GM23248 (cell line): ENCODE data around the gene SRPRA. TPM values are rescaled to one million over a fixed set of nuclear protein-coding genes. Genes with fewer than 3 reads are reported as not detected.
A peak's percentile ranks its signal among the peaks of the same experiment; 100 is the strongest.
"Not testable (repeated sequence)": the region's sequence is repeated elsewhere in the genome, so short reads cannot be mapped to it uniquely, and the experiment has no call there.

Experiments
- DNase-seq: peaks from one replicate; pipeline ENCODE4 v3.0.0-alpha.2; 2015
- H2AFZ ChIP-seq: fragments of 200-600 bp; sonication (generic); 2 replicates; pipeline ENCODE4 v1.6.1; 2016; ENCODE audit warnings: antibody characterized with exemption
- H3F3A ChIP-seq: fragments of 200-600 bp; sonication (generic); 2 replicates; pipeline ENCODE4 v1.6.1; 2016; ENCODE audit warnings: mild to moderate bottlenecking, antibody characterized with exemption, mixed run types; ENCODE audit not compliant: insufficient read depth
- H3K27ac ChIP-seq: fragments of 200-600 bp; sonication (generic); 2 replicates; pipeline ENCODE4 v1.5.1; 2016; ENCODE audit warnings: mild to moderate bottlenecking
- H3K27me3 ChIP-seq: fragments of 200-600 bp; sonication (generic); replicated peaks from 2 replicates; pipeline ENCODE4 v1.6.1; 2016; ENCODE audit warnings: mild to moderate bottlenecking; ENCODE audit not compliant: insufficient read depth
- H3K36me3 ChIP-seq: fragments of 200-600 bp; sonication (generic); 2 replicates; pipeline ENCODE4 v1.6.1; 2016; ENCODE audit warnings: low read depth, mild to moderate bottlenecking
- H3K4me1 ChIP-seq: fragments of 200-600 bp; sonication (generic); 2 replicates; pipeline ENCODE4 v1.6.1; 2016; ENCODE audit warnings: mild to moderate bottlenecking; ENCODE audit not compliant: insufficient read depth
- H3K4me2 ChIP-seq: fragments of 200-600 bp; sonication (generic); one replicate; pipeline ENCODE4 v1.6.1; 2016; ENCODE audit warnings: mild to moderate bottlenecking; ENCODE audit not compliant: unreplicated experiment
- H3K4me3 ChIP-seq: fragments of 200-600 bp; sonication (generic); 2 replicates; pipeline ENCODE4 v1.5.1; 2016; ENCODE audit warnings: mild to moderate bottlenecking
- H3K79me2 ChIP-seq: fragments of 200-600 bp; sonication (generic); 2 replicates; pipeline ENCODE4 v1.6.1; 2016; ENCODE audit warnings: mild to moderate bottlenecking; ENCODE audit not compliant: insufficient read depth
- H3K9ac ChIP-seq: fragments of 200-600 bp; sonication (generic); 2 replicates; pipeline ENCODE4 v1.6.1; 2016; ENCODE audit warnings: mild to moderate bottlenecking
- H3K9me2 ChIP-seq: fragments of 200-600 bp; sonication (generic); 2 replicates; pipeline ENCODE4 v1.6.1; 2016; ENCODE audit warnings: mixed run types, mild to moderate bottlenecking, moderate library complexity; ENCODE audit not compliant: insufficient read depth
- H3K9me3 ChIP-seq: fragments of 200-600 bp; sonication (generic); one replicate; pipeline ENCODE4 v1.6.1; 2017; ENCODE audit warnings: low read depth
- H4K20me1 ChIP-seq: fragments of 200-600 bp; sonication (generic); 2 replicates; pipeline ENCODE4 v1.6.0; 2016; ENCODE audit not compliant: insufficient read depth
- EZH2 ChIP-seq: fragments of 200-600 bp; sonication (generic); IDR thresholded peaks from 2 replicates; pipeline ENCODE4 v1.6.1; 2018; ENCODE audit warnings: antibody characterized with exemption, mild to moderate bottlenecking; ENCODE audit not compliant: insufficient read depth, poor library complexity, severe bottlenecking
- EZH2phosphoT487 ChIP-seq: fragments of 200-600 bp; sonication (generic); IDR thresholded peaks from 2 replicates; pipeline ENCODE4 v1.6.1; 2018; ENCODE audit warnings: antibody characterized with exemption, moderate library complexity, mild to moderate bottlenecking, low read depth; ENCODE audit not compliant: insufficient read depth
- WGBS, 2 experiments: methylation state at CpG; one replicate each; pipeline ENCODE4 v1.1.6; 2015 to 2017; ENCODE audit warnings: low lambda C conversion rate in 2 of 2, low coverage in 1 of 2; ENCODE audit errors: missing lambda C conversion rate in 2 of 2; 5-methylcytosine and 5-hydroxymethylcytosine counted together
- in situ Hi-C: fragments of 300-500 bp; cut with MboI; formaldehyde crosslinking; loops from 2 replicates; pipeline ENCODE4 v1.15.0; 2020
- polyA plus RNA-seq: library from polyadenylated mRNA; unstranded; fragments of >200 nt; fragmentation: Nextera tagmentation; extraction: Ambion mirVana; gene quantifications from 2 replicates; pipeline ENCODE4 v1.2.1, GENCODE V29; 2016
- total RNA-seq: library from RNA; depleted of rRNA; stranded (reverse); fragments of >200 nt; shearing (Covaris generic); gene quantifications from 2 replicates; pipeline ENCODE4 v1.2.3, GENCODE V29; 2014

SRPRA gene
- total and polyA plus RNA-seq, 2 experiments from 2014 or later: 125 to 151 TPM

DNA sequence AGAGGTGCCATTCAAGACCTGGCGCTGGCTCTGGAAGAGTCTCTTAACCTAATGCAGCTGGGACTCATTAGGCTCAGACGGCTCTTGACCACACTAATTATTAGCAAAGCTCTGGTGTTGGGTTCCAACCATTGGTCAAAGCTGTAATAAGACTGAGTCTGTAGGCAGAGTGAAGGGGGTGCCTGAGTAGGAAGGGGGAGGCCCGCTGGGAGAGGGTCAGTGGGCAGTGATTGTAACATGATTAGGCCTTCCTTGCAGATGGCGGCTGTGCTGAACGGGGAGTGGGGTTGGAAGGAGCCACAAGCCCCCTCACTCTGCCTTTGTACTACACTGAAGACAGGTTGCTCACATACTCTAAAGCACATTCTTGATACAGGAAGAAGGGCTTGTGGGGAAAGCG lies 5.2 kb downstream of the SRPRA start:
- Histone ChIP-seq H3K4me3 (no peak overlapping the region), H3F3A (peaks cover 25% of the 10 kb centered on the region), H3K36me3 (peaks cover 68% of the 10 kb centered on the region), H3K9me3 (no peaks in the 10 kb centered on the region), H3K79me2 (peaks cover 30% of the 10 kb centered on the region), H3K9me2 (no peaks in the 10 kb centered on the region), H3K27me3 (no peaks in the 10 kb centered on the region), H2AFZ (no peak overlapping the region), H4K20me1 (no peaks in the 10 kb centered on the region; the same call in 1 of the 2 replicates), H3K4me2 (no peak overlapping the region), H3K27ac (no peak overlapping the region), H3K4me1 (peaks cover 7% of the 10 kb centered on the region), H3K9ac (no peak overlapping the region)
- in situ Hi-C loops: no loop called here
- WGBS, 2 experiments: 84 to 86% methylated on average over 6 of the region's 6 CpGs
- DNase-seq: no peak
- TF ChIP-seq EZH2: no peak
- TF ChIP-seq EZH2phosphoT487: no peak

DNA sequence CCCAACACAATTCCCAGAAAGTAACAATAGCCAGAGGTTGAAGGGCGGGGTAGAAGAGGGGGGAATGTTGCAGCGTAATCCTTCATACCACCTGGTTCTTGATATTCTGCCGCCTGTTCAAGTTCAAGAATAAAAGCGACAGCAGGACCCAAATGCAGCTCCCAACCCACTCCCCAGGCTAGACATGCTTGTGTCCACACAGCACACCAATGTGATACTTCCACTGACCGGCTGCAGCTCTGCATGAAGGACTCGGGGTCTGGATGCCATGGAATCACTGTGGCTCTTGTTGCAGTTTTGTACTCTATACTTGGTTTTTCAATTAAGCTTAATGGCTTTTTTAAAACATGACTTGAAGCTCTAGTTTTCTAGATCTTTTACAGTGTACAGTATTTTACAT lies 6.5 kb downstream of the SRPRA start:
- TF ChIP-seq EZH2 (no peak), EZH2phosphoT487 (no peak)
- H3K4me2 ChIP-seq: no peak overlapping the region
- H3K79me2 ChIP-seq: peaks cover 17% of the 10 kb centered on the region
- no peaks in the 10 kb centered on the region for H3K9me3 ChIP-seq
- H3K9me2 ChIP-seq: no peaks in the 10 kb centered on the region
- H2AFZ ChIP-seq: no peak overlapping the region
- WGBS, 2 experiments: 98% methylated on average over 6 of the region's 6 CpGs
- peaks cover 38% of the 10 kb centered on the region for H3F3A ChIP-seq
- no peak overlapping the region for H3K9ac ChIP-seq
- DNase-seq: no peak
- H3K36me3 ChIP-seq: peaks cover 65% of the 10 kb centered on the region
- in situ Hi-C loops: no loop called here
- peaks cover 13% of the 10 kb centered on the region for H3K4me1 ChIP-seq
- no peaks in the 10 kb centered on the region for H3K27me3 ChIP-seq
- no peak overlapping the region for H3K4me3 ChIP-seq
- no peak overlapping the region for H3K27ac ChIP-seq
- H4K20me1 ChIP-seq: no peaks in the 10 kb centered on the region; the same call in 1 of the 2 replicates

DNA sequence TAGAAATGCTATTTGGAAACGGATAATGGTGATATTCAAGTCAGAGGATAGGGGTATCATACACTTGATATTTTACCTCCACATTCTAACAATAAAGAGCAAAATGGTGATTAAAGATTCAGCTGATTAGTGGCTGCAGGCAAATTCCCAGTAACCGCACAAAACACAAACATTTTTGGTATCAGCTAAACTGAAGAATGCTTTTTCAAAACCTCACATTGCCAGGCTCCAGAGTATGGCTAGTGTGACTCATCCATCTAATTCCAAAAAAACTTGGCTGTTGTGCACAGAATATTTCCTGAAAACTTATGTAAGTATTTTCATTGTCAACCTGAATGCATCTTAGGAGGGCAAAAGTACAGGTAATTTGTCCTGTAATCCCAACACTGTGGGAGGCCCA lies 10.9 kb downstream of the SRPRA start:
- Histone ChIP-seq H3K27me3 (no peaks in the 10 kb centered on the region), H3K4me2 (peak overlapping the region; percentile 12), H3K36me3 (peaks cover 32% of the 10 kb centered on the region), H3K4me1 (peaks cover 14% of the 10 kb centered on the region), H3F3A (peaks cover 44% of the 10 kb centered on the region), H3K4me3 (no peak overlapping the region), H3K9ac (no peak overlapping the region), H2AFZ (no peak overlapping the region), H4K20me1 (no peaks in the 10 kb centered on the region), H3K9me2 (no peaks in the 10 kb centered on the region), H3K79me2 (no peaks in the 10 kb centered on the region), H3K27ac (no peak overlapping the region), H3K9me3 (no peaks in the 10 kb centered on the region)
- 61 to 65% methylated on average over 2 of the region's 2 CpGs for WGBS, 2 experiments
- TF ChIP-seq EZH2: no peak
- TF ChIP-seq EZH2phosphoT487: no peak
- DNase-seq: peak; percentile 71
- in situ Hi-C loops: no loop called here

DNA sequence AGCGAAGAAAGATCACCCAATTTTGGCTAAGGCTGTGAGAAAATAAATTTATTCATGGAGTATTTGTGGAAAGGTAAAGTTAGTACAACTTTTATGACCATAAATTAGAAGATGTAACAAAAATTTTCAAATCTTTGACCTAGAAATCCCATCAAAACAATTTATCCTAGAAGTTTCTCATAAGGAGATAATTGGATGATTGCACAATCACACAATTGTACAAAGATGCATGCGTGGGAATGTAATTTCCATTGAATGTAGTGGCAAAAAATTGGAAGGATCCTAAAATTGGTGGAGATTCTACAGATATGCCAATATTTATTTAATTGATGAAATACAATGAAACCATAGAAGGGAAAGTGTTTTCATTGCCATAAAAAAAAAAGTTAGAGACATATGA lies 11.6 kb downstream of the SRPRA start:
- WGBS, 2 experiments: 86 to 94% methylated on average over 2 of the region's 2 CpGs
- Histone ChIP-seq H2AFZ (no peak overlapping the region), H3K9me3 (no peaks in the 10 kb centered on the region), H4K20me1 (no peaks in the 10 kb centered on the region), H3K9ac (no peak overlapping the region), H3K27me3 (no peaks in the 10 kb centered on the region), H3K4me3 (no peak overlapping the region), H3K27ac (no peak overlapping the region), H3K4me2 (no peak overlapping the region), H3K36me3 (peaks cover 26% of the 10 kb centered on the region), H3F3A (peaks cover 44% of the 10 kb centered on the region), H3K79me2 (no peaks in the 10 kb centered on the region), H3K9me2 (no peaks in the 10 kb centered on the region), H3K4me1 (peaks cover 14% of the 10 kb centered on the region)
- in situ Hi-C loops: no loop called here
- DNase-seq: peak; percentile 9
- TF ChIP-seq EZH2phosphoT487 (no peak), EZH2 (no peak)

DNA sequence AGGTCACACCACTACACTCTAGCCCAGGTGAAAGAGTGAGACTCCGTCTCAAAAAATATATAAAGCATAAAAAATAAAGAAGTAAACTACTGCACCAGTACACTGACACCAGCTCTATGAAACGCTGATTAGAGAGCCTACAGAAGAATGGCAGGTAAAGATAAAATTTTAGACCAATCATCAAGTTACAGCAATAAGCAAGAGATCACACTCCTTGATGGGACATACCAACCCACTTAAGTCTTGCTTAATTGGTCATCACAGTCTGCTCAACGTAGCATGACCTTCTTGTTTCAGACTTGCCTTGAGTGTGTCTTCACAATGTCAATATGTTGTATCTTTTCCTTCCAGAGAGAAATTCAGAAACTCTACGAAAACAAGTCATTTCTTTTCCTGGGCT lies 12.5 kb downstream of the SRPRA start:
- DNase-seq: no peak
- H4K20me1 ChIP-seq: no peaks in the 10 kb centered on the region
- in situ Hi-C loops: no loop called here
- no peak overlapping the region for H3K4me2 ChIP-seq
- 96 to 100% methylated on average over 4 of the region's 4 CpGs for WGBS, 2 experiments
- H3K9me3 ChIP-seq: no peaks in the 10 kb centered on the region
- no peak overlapping the region for H2AFZ ChIP-seq
- peaks cover 39% of the 10 kb centered on the region for H3F3A ChIP-seq
- H3K36me3 ChIP-seq: peaks cover 17% of the 10 kb centered on the region
- H3K9ac ChIP-seq: no peak overlapping the region
- H3K4me3 ChIP-seq: no peak overlapping the region
- H3K9me2 ChIP-seq: no peaks in the 10 kb centered on the region
- no peaks in the 10 kb centered on the region for H3K27me3 ChIP-seq
- no peaks in the 10 kb centered on the region for H3K79me2 ChIP-seq
- H3K27ac ChIP-seq: no peak overlapping the region
- TF ChIP-seq EZH2 (no peak), EZH2phosphoT487 (no peak)
- peaks cover 14% of the 10 kb centered on the region for H3K4me1 ChIP-seq

DNA sequence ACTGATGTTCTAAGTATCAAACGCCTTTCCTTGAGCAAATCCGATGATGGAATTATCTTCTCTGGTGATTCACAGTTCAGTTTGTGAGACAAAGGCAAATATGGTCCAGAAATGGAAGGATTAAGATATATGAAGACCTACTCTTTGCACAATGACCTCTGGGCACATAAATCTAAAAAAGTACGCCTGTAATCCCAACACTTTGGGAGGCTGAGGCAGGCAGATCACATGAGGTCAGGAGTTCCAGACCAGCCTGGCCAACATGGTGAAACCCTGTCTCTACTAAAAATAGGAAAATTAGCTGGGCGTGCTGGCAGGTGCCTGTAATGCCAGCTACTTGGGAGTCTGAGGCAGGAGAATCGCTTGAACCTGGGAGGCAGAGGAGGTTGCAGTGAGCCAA lies 13.2 kb downstream of the SRPRA start:
- H2AFZ ChIP-seq, H3K9ac ChIP-seq, H3K79me2 ChIP-seq, in situ Hi-C loops, H3K4me2 ChIP-seq, H4K20me1 ChIP-seq, H3K9me3 ChIP-seq, H3K27me3 ChIP-seq, H3K4me3 ChIP-seq, H3K9me2 ChIP-seq, H3K27ac ChIP-seq, DNase-seq: not testable (repeated sequence)
- H3F3A ChIP-seq: peaks cover 32% of the 10 kb centered on the region
- peaks cover 14% of the 10 kb centered on the region for H3K4me1 ChIP-seq
- 96 to 97% methylated on average over 5 of the region's 5 CpGs for WGBS, 2 experiments
- peaks cover 10% of the 10 kb centered on the region for H3K36me3 ChIP-seq
